NCI-H187 treated with DMSO at 0.1 percent for 48 hours (cell line): ENCODE results near the gene GATA1.

Experiments
- DNase-seq: peaks from one replicate; lab custom pipeline; 2025; lab: John Stamatoyannopoulos, UW

The GATA1 gene

DNA sequence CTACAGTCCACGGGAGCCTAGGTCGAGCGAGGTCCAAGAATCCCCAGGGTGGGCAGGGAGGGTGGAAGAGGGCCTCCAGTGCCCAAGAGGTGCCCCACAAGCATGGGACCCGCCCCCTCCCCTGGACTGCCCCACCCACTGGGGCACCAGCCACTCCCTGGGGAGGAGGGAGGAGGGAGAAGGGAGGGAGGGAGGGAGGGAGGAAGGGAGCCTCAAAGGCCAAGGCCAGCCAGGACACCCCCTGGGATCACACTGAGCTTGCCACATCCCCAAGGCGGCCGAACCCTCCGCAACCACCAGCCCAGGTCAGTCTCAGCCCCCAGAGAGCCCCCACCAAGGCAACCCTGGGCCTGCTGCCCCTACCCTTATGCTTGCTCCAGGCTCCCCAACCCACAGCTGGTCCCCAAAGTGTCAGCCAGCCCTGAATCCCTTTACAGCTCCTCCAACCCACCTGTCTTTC, at the start of gene GATA1:
GATA1 (plus strand) TSS at position 250 of the 460 bp plus-strand sequence. CDS start 4,520 bp downstream, outside the sequence.
- no peak for DNase-seq

DNA sequence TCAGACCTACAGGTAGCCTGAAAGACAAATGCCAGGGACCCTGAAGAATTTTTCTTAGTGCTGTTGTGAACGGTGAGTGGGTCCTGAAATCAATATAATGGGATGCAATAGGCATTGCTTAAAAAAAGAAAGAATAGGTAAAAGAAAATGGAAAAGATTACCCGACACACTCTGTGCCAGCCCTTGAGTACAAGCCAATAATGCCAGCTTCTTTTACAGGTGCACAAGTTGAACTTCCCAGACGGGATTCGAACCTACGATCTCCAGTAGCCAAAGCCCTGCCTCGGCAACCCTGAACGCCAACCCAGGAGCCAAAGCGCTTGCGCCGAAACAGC, 49.5 kb upstream of the GATA1 start:
- no peak for DNase-seq

DNA sequence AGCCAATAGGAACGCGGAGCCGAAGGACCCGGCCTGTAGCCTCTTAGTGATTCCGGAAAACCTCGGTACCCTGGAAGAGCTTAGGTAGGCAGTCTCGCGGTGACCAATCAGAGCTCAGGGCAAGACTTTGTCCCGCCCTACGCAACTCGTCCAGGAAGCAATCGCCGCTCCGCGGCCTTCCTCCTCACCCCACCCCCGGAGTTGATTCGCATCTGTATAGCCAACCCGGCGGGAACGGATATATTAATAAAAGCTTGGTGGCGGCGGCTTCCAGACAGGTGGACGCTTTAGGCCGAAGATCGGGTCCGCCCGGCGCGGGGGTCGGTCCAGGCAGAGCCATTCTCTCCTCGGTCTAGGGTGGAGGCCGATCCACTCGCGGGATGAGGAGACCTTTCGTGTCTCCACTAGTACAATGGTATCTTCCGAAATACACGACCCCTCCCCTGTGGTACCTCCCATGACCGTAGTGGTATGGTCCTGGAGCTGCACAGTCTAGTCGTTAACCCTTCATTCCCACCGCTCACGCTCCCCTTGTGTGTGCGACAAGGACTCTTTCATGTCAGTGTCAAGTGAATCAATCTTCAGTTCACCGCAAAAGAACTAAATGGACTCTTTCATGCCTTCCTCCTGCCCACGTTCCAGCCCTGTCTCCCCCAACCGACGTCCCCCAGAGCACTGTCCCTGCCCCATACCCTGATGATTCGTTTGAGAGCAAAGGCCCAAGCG, 49.0 kb upstream of the GATA1 start:
- peak; percentile 80 for DNase-seq

DNA sequence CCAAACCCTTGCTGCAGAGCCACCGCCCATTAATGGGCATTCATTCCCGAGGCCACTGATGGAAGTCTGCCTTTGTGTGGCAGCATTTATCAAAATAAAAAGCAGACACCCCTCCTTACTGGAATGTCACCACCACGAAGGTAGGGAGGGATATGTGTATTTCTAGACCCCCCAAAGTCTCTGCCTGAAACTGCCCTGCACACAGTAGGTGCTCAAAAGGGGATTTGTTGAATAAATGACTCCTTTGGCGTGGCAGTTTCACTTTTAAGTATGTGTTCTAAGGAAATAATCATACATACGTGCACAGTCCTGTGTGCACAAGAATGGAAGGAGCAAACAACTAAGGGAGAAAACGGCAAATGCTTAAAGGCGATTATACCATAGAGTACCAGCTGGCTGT, 48.5 kb upstream of the GATA1 start:
- DNase-seq = no peak

DNA sequence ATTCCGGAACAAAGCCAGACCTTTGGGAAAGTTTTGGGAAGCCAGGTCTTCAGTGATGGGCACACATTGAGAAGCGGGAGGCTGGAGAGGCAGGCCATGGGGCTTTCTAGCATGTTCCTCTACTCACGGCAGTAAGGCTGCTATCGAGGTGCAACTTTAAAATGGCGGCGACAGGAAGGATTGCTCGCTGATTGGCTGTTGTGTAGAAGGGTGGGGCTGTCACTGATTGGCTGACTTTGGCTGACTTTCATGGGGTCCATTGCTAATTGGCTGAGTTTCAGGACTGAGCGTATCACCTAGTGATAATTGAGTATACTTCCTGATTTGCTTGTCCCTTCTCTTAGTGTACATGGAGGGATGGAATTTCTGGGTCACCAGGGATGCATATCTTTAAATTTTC, 44.6 kb upstream of the GATA1 start:
- DNase-seq = no peak

DNA sequence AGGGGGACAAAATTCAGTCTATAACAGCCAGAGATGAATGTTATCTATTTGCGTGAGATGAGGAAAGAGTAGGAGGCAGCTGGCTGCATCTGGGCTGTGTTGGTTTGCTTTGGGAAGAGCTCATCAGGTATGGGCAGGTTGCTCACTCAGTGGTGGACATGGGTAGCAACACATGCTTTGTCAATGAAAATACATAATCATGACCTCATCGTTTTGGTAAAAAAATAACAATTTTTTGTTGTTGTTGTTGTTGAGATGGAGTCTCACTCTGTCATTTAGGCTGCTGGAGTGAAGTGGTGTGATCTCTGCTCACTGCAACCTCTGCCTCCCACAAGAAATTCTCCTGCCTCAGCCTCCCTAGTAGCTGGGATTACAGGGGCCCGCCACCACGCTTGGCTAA, 41.2 kb upstream of the GATA1 start:
- no peak for DNase-seq

DNA sequence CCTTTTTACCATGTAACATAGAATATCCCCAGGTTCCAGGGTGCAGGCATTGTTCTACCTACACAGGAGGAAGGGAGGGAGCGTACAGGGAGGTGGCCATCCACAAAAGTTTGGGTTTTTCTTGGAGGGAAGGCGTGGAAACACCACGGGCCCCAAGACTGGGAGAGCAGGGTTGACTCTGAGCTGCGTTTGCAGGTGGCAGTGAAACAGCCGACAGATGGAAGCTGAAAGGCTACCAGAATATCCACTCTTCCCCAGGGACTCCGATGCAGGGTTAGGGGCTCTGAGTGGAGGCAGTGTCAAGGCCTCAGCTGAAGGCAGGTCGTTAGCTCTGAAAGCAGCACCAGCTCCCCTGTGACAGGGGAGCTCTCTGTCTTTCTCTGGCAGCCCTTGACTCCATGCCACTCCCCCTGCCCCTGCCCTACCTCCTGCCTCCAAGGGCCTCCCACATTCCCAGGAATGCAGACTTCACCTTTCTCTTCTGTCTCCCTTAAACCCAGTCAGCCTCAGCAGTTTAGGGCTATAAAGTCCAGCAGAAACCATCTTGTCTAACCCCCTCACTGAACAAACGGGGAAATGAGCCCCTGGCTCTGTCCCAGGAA, 38.9 kb upstream of the GATA1 start:
- DNase-seq = no peak

DNA sequence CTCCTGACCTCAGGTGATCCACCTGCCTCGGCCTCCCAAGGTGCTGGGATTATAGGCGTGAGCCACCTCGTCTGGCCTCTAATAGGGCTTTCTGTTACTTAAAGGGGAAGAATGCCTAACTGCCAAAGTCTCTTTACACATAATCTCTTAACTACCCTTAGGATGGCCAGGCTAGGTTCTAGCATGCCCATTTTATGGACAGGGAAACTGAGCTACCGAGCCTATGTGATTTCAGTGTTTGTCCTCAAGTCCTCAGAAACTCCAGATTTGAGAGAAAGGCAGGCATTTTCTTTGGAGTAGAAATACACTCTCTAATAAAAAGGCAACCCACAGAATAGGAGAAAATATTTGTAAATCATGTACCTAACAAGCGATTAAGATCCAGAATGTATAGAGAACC, 37.2 kb upstream of the GATA1 start:
- DNase-seq = no peak

DNA sequence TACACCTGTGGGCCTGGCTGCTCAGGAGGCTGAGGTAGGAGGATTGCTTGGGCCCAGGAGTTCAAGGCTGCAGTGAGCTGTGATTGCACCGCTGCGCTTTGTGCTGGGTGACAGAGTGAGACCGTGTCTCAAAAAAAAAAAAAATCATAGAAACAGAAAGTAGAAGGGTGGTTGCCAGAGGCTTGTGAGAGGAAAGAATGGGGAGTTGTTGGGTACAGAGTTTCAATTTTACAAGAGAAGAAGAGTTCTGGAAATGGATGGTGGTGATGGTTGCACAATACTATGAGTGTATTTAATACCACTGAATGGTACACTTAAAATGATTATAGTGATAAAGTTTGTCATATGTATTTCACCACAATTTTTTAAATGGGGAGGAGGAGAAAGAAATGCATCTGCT, 35.0 kb upstream of the GATA1 start:
- no peak for DNase-seq

DNA sequence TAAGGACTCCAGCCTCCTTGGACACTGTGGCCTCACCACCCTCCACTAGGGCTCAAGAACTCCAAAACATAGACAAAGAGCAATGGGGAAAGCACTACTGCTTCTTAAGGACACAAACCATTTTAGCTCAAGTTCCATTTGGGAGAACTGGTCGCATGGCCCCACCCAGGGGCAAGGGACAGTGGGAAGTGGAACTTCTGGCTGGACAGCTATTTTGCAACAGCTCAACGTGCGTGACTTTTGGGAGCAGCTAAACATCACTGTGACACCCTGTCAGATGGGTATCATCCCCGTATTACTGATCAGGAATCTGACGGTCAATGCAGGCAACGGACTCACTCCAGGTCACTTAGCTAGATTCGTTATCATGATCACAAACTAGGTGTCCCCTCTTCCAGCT, 33.9 kb upstream of the GATA1 start:
- no peak for DNase-seq

DNA sequence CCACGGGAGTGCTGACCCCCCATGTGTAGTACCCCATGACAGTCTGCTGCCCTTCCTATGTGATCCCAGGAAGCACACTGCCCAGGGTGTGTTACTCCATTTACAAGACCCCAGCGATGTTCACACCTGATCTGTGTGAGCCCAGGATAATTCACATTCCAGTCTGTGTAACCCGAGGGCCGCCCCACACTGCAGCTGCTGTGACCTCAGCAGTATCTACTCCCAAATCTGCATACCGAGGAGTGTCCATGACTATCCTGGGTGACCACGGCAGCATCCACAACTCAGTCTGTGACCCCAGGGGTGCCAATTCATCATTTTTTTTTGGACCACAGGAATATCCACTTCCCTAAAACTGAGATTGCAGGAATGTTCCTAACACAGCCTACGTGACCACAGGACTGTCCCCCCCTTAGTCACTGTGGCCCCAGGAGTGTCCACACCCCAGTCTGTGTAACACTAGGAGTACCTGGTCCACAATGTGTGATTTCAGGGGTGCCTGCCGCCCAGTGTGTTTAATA, 32.6 kb upstream of the GATA1 start:
- no peak for DNase-seq

DNA sequence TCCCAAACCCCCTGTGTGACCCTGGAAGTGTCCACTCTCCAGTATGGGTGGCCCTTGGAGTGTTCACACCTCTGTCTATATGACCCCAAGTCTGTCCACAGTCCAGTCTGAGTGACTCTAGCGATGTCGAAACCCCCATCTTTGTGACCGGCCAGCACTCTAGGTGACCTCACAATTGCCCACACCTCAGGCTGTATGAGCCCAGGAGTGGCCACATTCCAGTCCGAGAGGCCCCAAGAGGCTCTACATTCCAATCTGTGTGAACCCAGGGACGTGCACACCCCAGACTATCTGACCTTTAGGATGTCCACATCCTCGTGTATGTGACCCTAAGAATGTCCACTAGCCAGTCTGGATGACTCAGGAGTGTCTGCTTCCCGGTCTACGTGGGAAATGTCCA, 32.2 kb upstream of the GATA1 start:
- DNase-seq = no peak

DNA sequence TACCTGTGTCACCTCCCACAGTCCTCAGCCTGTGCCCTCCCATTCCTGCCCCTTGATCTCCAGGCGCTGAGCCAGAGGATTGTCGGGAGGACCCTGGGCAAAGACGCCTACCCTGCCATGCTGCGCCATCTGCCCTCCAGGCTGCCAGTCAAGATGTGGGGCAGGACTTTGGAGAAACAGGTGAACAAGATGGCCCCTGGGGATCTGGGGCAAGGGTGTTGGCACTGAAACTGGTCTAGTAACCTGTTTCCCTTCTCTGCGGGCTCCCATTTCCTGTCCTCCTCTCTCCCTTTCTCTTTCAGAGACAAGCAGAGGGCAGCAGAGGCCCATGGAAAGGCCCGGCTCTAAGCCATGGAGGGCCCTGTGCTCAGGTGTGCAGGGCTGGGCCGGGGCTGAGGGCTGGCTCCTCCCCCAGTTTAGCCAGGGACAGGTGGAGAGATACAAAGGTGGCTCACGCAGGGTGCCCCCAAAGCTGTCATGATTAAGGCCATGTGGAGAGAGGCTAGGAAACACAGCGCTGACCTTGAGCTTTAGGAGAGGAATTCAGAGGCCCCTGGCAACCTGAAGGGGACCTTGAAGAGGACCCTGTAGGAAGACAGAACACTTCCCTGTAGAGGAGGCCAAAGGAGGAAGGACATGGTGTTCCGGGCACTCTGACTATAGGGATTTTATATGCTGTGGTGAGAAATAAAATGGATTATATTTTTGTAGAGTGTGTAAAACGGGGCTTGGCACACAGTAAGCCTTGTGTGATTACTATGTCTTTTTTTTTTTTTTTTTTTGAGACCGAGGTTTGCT, 24.5 kb upstream of the GATA1 start, which contains the start of gene GLOD5:
GLOD5 (plus strand) TSS at position 74 of the 798 bp plus-strand sequence; CDS start at position 118, 44 bp downstream.
- DNase-seq = no peak

DNA sequence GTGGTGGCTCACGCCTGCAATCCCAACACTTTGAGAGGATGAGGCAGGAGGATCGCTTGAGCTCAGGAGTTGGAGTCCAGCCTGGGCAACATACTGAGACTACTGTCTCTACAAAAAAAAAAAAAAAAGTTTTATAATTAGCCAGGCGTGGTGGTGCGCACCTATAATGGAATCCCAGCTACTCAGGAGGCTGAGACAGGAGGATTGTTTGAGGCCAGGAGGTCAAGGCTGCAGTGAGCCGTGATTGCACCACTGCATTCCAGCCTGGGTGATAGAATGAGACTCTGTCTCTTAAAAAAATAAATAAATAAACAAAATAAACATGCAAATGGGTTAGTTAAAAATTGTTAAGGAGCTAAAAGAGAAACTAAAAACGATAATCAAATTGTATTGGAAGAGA, 17.2 kb upstream of the GATA1 start:
- DNase-seq = no peak

DNA sequence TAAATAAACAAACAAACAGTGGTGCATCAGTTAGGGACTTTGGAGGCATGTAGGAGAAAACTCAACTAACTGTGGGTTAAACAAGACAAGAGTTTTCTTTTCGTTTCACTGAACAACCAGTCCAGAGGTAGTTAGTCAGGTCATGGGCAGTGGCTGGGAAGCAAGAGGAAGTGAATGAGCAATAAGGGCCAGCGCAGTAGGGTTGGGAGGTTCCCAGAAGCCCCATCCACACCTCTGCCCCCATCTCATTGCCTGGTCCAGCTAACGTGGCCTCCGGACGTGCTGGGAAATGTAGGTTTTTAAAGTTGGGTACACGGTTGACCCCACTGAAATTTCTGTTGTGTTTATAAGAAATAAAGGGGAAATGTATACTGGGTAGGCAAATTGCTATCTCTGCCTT, 16.1 kb upstream of the GATA1 start:
- no peak for DNase-seq

DNA sequence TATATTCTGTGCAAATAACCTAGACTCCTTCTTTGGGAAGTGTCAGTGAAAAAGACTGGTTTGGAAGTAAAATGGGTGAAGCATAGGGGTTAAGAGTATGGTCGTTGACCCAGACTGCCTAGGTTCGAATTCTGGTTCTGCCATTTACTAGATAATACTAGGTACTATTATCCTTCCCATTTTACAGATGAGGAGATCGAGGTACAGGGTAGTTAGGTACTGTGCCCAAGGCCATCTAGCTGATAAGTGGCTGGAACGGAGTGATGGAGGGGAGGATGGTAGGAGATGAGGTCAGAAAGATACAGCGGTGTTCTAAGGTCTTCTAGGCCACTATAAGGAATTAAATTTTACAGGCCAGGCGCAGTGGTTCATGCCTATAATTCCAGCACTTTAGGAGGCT, 13.8 kb upstream of the GATA1 start:
- DNase-seq = no peak

DNA sequence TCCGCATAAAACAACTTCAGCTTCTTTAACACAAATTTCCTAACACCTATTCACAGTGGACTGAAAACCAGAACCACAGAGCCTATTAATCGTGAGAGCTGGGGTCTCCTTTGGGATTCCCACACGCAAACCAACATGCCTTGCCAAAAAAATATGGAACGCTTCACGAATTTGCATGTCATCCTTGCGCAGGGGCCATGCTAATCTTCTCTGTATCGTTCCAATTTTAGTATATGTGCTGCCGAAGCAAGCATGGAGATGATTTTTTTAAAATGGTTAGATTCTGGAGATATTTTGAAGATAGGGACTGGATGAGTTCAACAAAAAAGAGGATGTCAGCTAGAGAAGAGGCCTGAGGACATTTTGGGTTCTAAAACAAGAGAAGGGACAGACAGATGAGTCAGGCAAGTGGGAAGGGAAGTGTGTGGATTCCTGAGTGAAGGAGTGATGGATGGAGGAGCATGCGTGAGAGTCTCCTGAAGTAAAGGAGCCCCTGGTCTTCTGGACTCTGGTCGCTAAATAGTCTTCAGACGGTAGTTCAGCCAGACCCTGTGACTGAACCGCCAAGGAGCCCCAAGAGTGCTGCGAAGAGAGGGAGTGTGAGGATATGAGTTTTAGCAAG, 9.5 kb upstream of the GATA1 start:
- no peak for DNase-seq

DNA sequence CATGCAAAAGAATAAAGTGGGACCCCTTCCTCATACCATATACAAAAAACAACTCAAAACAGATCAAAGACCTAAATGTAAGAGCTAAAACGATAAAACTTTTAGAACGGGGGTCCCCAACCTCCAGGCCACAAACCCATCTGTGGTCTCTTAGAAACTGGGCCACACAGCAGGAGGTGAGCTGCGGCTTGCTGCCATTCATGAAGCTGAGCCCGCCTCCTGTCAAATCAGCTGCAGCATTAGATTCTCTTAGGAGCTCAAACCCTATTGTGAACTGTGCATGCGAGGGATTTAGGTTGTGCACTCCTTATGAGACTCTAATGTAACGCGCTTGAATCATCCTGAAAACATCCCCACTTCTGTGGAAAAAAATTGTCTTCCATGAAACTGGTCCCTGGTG, 7.0 kb upstream of the GATA1 start:
- no peak for DNase-seq

DNA sequence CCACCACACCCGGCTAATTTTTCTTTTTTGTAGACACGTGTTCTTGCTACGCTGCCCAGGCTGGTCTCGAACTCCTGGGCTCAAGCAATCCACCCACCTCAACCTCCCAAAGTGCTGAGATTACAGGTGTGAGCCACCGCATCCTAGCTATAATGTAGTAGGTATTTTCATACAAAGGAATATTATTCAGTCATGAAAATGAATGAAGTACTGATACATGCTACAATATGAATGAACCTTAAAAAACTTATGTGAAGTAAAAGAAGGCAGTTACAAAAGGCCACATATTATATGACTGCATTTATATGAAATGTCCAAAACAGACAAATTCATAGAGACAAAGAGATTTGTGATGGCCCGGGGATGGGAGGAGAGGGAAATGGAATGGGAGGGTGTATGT, 4.7 kb upstream of the GATA1 start:
- no peak for DNase-seq

DNA sequence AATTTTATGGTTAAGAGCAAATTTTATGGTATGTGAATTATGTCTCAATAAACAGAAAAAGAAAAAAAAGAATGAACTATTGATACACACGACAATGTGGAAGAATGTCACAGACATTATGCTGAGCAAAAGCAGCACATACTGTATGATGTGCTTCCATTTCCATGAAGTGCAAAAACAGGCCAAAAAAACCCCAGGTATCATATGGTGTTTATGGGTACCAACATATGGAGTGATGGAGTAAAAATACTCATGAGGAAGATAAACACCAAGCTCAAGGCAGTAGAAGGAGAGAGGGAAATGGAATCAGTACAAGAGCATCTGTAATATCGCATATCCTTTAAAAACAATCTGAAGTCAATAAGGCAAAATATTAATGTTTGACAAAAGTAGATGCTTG, 4.2 kb upstream of the GATA1 start:
- no peak for DNase-seq

DNA sequence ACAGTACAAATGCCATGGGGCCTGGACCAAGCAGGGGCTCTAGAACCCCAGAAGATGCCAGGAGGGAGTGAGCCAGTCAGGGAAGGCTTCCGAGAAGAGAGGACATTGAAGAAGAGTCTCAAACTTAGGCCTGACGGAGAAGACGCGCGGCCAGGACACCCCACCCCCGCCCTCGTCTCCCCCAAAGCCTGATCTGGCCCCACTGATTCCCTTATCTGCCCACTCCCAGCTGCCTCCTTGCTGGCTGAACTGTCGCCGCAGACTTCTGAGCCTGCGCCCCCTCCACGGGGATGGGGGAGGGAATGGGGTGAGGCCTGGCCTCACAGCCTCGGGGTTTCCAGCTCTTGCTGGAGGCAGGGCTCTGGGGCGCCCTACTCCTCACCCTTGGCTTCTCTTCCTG, 3.6 kb upstream of the GATA1 start:
- DNase-seq = no peak

DNA sequence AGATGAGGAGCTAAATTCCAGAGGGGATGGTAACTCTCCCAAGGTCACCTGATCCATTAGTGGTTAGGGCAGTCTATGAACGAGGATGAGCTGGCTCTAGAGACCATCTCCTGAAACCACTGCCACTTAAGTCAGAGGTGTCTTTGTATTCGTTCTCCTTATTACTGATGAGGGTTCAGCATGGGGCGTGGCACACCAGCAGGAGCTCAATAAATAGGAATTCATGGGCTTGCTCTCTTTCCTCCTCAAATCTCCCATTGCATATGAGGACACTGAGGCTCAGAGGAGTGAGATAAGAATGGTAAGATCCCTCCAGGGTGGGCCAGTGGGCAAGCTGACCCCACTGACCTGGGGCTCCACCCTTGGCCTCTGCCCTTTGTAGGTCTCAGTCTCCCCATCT, 1.7 kb upstream of the GATA1 start:
- no peak for DNase-seq

DNA sequence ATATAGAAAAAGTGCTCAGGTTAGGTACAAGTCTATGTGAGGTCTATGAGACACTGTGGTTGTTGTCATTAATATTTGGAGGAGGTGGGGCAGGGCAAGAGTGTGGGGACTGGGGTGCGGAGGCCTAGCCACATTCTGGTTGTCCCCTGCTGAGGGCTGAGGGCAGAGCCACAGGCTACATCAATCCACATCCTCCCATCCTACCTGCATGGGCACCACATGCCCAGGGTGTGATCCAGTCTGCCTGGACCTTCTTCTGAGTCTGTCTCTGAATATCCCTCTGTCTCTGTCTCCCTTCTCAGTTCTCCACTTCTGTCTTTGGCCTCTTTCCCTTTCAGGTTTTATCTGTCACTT, 1.2 kb upstream of the GATA1 start:
- DNase-seq = no peak
